Activated T-helper 1 cell treated with anti-CD3 and anti-CD28 coated beads, Interleukin-12 subunit alpha, Interleukin-12 subunit beta, Interleukin-2, Interleukin-4 antibody, amounts not matched to agents 30 ng/mL and 10 ng/mL and 1 ng/mL, durations not matched to agents 14 hours and 24 hours and 36 hours (primary cell): Measurements from ENCODE around the gene DMWD. TPM values are rescaled to one million over a fixed set of nuclear protein-coding genes. Genes with fewer than 3 reads are reported as not detected.

Source experiments
- DNase-seq: peaks from one replicate; pipeline ENCODE4 v3.0.0; 2021; ENCODE audit warnings: low spot score
- H3K27ac Mint-ChIP-seq: one replicate; pipeline ENCODE4 v1.8.0; 2021; ENCODE audit warnings: mild to moderate bottlenecking, mixed read lengths
- H3K27me3 Mint-ChIP-seq: one replicate; pipeline ENCODE4 v1.8.0; 2022; ENCODE audit warnings: mild to moderate bottlenecking, moderate library complexity, mixed read lengths; ENCODE audit not compliant: insufficient read depth
- H3K36me3 Mint-ChIP-seq: one replicate; pipeline ENCODE4 v1.8.0; 2021; ENCODE audit warnings: low read depth, mixed read lengths
- H3K4me1 Mint-ChIP-seq: one replicate; pipeline ENCODE4 v1.8.0; 2021; ENCODE audit warnings: low read depth, mixed read lengths
- H3K4me3 Mint-ChIP-seq: one replicate; pipeline ENCODE4 v1.8.0; 2021; ENCODE audit warnings: mild to moderate bottlenecking, moderate library complexity, mixed read lengths
- H3K9me3 Mint-ChIP-seq: one replicate; pipeline ENCODE4 v1.8.0; 2021; ENCODE audit warnings: mixed read lengths
- intact Hi-C: fragments of 100-400 bp; cut with micrococcal nuclease; formaldehyde crosslinking; loops from one replicate; pipeline ENCODE4 v1.15.1; 2024
- total RNA-seq: library from RNA; stranded (reverse); gene quantifications from 2 replicates; pipeline ENCODE4 v1.2.3, GENCODE V29; 2022

DMWD gene
- total RNA-seq: 50.0 and 55.8 TPM in 2 replicates

DNA sequence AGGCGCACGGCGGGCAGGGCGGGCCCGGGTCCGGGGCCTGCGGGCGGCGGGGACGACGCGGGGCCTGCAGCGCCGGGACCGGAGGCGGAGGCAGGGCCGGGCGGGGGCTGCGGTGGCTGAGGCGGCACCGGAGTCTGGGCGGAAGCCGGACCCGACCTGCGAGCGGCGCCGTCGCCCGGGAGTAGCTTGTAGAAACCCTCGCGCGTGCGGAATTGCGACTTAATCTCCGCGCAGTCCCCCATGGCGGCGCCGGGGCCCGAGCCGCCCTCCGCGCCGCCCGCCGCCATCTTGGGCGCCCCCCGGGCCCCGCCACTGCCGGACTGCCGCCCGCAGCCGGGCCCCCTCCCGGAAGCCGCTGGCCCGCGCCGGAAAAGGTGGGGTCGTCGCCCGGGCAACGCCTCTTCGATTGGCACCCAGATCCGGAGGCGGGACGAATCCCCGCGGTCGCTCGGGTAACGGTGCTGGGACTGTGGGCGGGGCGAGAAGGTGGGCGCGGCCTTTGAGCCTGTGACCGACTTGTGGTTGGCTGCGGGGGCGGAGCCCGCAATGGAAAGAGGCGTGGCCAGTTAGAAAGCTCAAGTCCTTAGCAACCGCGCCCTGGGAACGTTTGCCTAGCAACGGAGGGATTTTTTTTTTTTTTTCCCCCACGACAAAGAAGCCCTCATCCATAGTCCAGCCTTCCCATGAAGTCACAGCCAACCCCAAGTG is at the start of gene DMWD:
Gene DMWD, minus strand, starts transcription at position 376 of the 708 bp plus-strand sequence. Its CDS starts 89 bp downstream, at position 287.
- Mint-ChIP-seq H3K4me1 (peaks cover 30% of the 10 kb centered on the region), H3K27me3 (peaks cover 52% of the 10 kb centered on the region), H3K27ac (peak within 1 kb of the TSS; percentile 95), H3K4me3 (peak within 1 kb of the TSS; percentile 89), H3K36me3 (peaks cover 20% of the 10 kb centered on the region), H3K9me3 (no peaks in the 10 kb centered on the region)
- intact Hi-C loops: loop anchor here (1.0 to 10.0 kb wide), 9 partner anchors 13 to 792 kb away; partner anchors contain the start of genes CCDC61, FBXO46, QPCTL and RELB
- DNase-seq: peak; percentile 99

DNA sequence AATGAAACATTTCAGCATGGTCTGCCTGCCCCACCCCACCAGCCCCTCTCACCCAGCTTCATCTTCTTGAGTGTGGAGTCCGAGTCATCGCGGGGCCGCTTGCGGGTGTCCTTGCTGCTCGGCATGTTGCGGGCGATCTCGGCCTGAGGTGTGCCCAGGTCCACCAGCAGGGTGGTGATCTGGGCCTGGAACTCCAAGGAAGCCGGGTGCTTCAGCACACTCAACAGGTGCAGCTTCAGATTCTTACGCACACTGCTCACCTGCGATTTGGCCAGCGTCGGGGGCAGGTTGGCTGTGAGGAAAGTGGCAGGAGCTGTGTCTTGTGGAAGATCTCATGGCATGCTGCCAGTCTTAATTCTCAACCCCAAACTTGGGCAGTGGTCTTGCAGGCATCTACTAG is 49.6 kb upstream of the DMWD start:
- peaks cover 66% of the 10 kb centered on the region for H3K36me3 Mint-ChIP-seq
- no peak for DNase-seq
- intact Hi-C loops: no loop called here
- H3K9me3 Mint-ChIP-seq: no peaks in the 10 kb centered on the region
- H3K4me1 Mint-ChIP-seq: no peaks in the 10 kb centered on the region
- no peak overlapping the region for H3K4me3 Mint-ChIP-seq
- no peaks in the 10 kb centered on the region for H3K27me3 Mint-ChIP-seq
- no peak overlapping the region for H3K27ac Mint-ChIP-seq

- Mint-ChIP-seq H3K36me3 (peaks cover 52% of the 10 kb centered on the region), H3K27ac (no peak overlapping the region), H3K4me3 (no peak overlapping the region)
Measured at GRCh38 chr19:45834970-45835369, 42.3 kb upstream of the DMWD start.

GRCh38 chr19:45828945-45829344 is 36.3 kb upstream of the DMWD start:
- H3K4me1 Mint-ChIP-seq: no peaks in the 10 kb centered on the region
- intact Hi-C loops: no loop called here
- H3K9me3 Mint-ChIP-seq: no peaks in the 10 kb centered on the region
- H3K27ac Mint-ChIP-seq: no peak overlapping the region
- DNase-seq: no peak
- H3K27me3 Mint-ChIP-seq: no peaks in the 10 kb centered on the region
- no peak overlapping the region for H3K4me3 Mint-ChIP-seq
- H3K36me3 Mint-ChIP-seq: peaks cover 50% of the 10 kb centered on the region

More at GRCh38 chr19:45834970-45835369, 42.3 kb upstream of the DMWD start:
- no peak for DNase-seq
- Mint-ChIP-seq H3K4me1 (no peaks in the 10 kb centered on the region), H3K27me3 (no peaks in the 10 kb centered on the region), H3K9me3 (no peaks in the 10 kb centered on the region)
- intact Hi-C loops: no loop called here

GRCh38 chr19:45828523-45828922 is 35.9 kb upstream of the DMWD start:
- H3K4me1 Mint-ChIP-seq: no peaks in the 10 kb centered on the region
- H3K9me3 Mint-ChIP-seq: no peaks in the 10 kb centered on the region
- no peak for DNase-seq
- no peaks in the 10 kb centered on the region for H3K27me3 Mint-ChIP-seq
- intact Hi-C loops: no loop called here
- peaks cover 50% of the 10 kb centered on the region for H3K36me3 Mint-ChIP-seq
- H3K4me3 Mint-ChIP-seq: no peak overlapping the region
- no peak overlapping the region for H3K27ac Mint-ChIP-seq

DNA sequence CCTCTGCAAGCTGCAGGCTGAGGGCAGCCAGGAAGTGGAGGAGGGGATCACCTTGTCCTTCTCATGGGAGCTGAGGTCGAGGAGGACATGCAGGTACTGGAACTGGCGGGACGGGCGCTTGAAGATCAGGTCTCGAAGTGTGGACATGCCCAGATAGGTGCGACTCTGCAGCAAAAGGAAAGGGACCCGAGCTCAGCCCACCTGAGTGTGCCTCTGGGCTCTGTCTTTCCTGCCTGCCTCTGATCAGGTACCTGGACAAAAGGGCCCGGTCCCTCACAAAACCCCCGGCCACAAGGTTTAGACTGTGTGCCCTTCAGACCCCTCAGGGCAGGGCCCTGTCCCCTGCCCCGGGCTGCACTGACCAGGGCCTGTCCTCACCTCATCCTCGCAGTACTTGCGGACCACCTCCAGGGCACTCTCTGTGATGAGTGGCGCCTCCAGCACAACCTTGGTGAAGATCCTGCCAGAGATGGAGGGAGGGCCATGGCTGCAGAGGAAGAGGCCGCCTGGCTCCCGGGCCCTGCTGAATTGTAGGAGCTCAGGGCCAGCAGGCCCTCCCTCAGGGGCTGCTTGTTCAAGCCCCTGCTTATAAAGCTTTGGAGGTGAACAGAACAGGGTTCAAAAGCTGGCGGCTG is 34.9 kb upstream of the DMWD start:
- no peaks in the 10 kb centered on the region for H3K27me3 Mint-ChIP-seq
- H3K4me1 Mint-ChIP-seq: no peaks in the 10 kb centered on the region
- H3K27ac Mint-ChIP-seq: no peak overlapping the region
- no peak overlapping the region for H3K4me3 Mint-ChIP-seq
- intact Hi-C loops: no loop called here
- no peaks in the 10 kb centered on the region for H3K9me3 Mint-ChIP-seq
- DNase-seq: no peak
- peaks cover 53% of the 10 kb centered on the region for H3K36me3 Mint-ChIP-seq

DNA sequence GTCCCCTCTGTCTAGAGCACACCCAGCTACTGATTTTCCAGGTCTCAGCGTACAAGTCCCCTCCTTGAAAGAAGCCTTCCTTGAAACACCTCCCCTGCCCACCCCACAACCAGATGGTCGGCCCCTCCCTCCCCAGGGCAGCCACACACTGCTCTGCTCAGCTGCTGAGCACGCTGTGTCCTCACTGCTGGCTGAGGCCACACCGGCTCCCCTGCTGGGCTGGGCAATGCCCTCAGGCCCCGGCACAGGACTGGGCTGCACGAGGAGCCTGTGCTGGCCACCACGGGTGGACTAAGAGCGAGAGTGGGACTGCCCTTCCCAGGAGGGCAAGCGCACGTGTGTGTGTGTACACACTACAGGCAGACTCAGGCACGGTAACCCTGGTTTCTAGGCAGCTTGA is 34.3 kb upstream of the DMWD start:
- Mint-ChIP-seq H3K36me3 (peaks cover 50% of the 10 kb centered on the region), H3K4me1 (no peaks in the 10 kb centered on the region), H3K27me3 (no peaks in the 10 kb centered on the region), H3K4me3 (no peak overlapping the region), H3K9me3 (no peaks in the 10 kb centered on the region), H3K27ac (no peak overlapping the region)
- no peak for DNase-seq
- intact Hi-C loops: no loop called here

GRCh38 chr19:45825917-45826893 is 33.6 kb upstream of the DMWD start:
- Mint-ChIP-seq H3K4me1 (no peaks in the 10 kb centered on the region), H3K27ac (no peak overlapping the region), H3K27me3 (no peaks in the 10 kb centered on the region), H3K36me3 (peaks cover 47% of the 10 kb centered on the region), H3K9me3 (no peaks in the 10 kb centered on the region), H3K4me3 (no peak overlapping the region)
- intact Hi-C loops: no loop called here
- DNase-seq: no peak

DNA sequence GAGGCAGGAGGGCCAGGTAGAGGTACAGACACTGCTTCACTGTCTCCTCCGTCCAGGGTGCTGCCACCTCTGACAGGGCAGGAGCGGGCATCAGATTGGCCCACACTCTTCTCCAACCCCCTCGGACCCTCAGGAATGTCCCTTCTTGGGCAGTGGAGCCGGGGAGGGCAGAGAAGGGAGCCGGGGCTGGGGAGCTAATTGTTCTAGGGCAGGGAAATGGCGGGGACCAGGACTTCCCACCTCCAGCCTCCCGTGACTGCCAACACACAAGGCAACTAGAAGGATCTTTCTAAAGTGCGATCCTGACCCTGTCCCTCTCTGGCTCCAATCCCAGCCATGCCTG is 32.6 kb upstream of the DMWD start:
- H3K27ac Mint-ChIP-seq: no peak overlapping the region
- peaks cover 44% of the 10 kb centered on the region for H3K36me3 Mint-ChIP-seq
- intact Hi-C loops: no loop called here
- H3K4me1 Mint-ChIP-seq: no peaks in the 10 kb centered on the region
- H3K4me3 Mint-ChIP-seq: no peak overlapping the region
- no peak for DNase-seq
- no peaks in the 10 kb centered on the region for H3K27me3 Mint-ChIP-seq
- H3K9me3 Mint-ChIP-seq: no peaks in the 10 kb centered on the region

DNA sequence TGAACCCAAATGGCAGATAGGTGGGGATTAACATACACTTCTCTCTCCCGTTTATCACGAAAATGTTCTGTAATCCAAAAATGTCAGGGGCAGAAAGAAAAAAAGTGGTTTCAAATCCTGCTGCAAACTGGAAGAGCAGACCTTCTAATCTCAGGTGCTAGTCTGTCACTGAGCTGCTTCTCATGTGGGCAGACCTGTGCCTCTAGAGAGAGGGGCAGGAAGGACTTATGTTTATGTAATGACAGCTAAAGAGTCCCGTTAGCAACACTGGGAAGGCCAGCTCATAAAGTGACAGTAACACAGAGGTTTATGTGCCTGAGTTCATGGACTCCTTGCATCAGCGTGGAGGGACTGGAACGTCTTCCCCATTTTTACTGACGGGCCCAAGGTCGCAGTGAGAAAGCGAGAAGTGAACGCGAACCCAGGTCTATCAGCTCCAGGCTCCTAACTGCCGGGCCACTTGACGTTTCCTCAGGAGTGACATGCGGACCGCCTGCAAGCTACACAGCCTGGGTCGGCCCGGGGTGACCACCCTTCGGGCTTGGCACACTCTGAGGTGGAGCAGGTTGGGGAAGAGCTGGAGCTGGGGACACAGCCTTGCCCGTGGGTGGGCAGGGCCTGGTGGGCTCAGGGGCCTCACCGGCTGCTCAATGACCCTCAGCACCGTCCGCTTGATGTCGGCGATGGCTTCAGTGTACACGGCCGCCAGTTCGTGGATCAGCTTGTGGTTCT is 32.1 kb upstream of the DMWD start:
- Mint-ChIP-seq H3K4me1 (no peaks in the 10 kb centered on the region), H3K4me3 (no peak overlapping the region), H3K27ac (no peak overlapping the region), H3K9me3 (no peaks in the 10 kb centered on the region), H3K36me3 (peaks cover 41% of the 10 kb centered on the region), H3K27me3 (no peaks in the 10 kb centered on the region)
- no peak for DNase-seq
- intact Hi-C loops: no loop called here

DNA sequence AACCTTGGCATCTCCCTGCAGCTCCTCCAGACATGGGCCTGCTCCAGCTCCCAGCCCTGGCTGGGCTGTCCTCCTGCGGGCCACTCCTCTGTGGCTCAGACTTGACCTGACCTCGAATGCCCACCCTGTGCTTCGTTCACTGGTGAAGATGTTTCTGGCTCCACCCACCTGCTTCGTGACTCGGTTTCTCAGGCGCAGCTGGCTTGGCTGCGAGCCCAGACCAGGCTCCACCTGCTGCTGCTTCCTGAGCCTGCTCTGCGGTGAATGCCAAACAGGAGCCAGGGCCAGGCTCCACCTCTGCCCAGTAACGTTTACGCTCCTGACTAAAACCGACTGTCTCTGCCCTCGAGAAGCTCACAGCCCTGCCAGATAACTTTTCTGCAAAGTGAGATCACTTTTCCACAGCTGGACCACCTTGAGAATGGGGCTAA is 31.4 kb upstream of the DMWD start:
- intact Hi-C loops: no loop called here
- no peaks in the 10 kb centered on the region for H3K4me1 Mint-ChIP-seq
- DNase-seq: no peak

GRCh38 chr19:45823182-45823581 is 30.5 kb upstream of the DMWD start:
- Mint-ChIP-seq H3K27me3 (no peaks in the 10 kb centered on the region), H3K4me3 (no peak overlapping the region), H3K9me3 (no peaks in the 10 kb centered on the region), H3K36me3 (peaks cover 30% of the 10 kb centered on the region), H3K27ac (no peak overlapping the region), H3K4me1 (no peaks in the 10 kb centered on the region)
- DNase-seq: no peak
- intact Hi-C loops: no loop called here

More for the DNA sequence above, 31.4 kb upstream of the DMWD start:
- H3K27me3 Mint-ChIP-seq: no peaks in the 10 kb centered on the region
- H3K27ac Mint-ChIP-seq: no peak overlapping the region
- no peaks in the 10 kb centered on the region for H3K9me3 Mint-ChIP-seq
- peaks cover 38% of the 10 kb centered on the region for H3K36me3 Mint-ChIP-seq
- H3K4me3 Mint-ChIP-seq: no peak overlapping the region
